GM18873 (cell line): ENCODE data around the gene ZFP36L2.
"Not testable (repeated sequence)": the region's sequence is repeated elsewhere in the genome, so short reads cannot be mapped to it uniquely, and the experiment has no call there.

ENCODE experiments used
- ATAC-seq: cut with Tn5 transposase; IDR thresholded peaks from one replicate; pipeline ENCODE4 v1.9.1; 2021; ENCODE audit warnings: mild to moderate bottlenecking, moderate library complexity, moderate number of reproducible peaks; ENCODE audit not compliant: unreplicated experiment, low FRiP score

ZFP36L2 gene

DNA sequence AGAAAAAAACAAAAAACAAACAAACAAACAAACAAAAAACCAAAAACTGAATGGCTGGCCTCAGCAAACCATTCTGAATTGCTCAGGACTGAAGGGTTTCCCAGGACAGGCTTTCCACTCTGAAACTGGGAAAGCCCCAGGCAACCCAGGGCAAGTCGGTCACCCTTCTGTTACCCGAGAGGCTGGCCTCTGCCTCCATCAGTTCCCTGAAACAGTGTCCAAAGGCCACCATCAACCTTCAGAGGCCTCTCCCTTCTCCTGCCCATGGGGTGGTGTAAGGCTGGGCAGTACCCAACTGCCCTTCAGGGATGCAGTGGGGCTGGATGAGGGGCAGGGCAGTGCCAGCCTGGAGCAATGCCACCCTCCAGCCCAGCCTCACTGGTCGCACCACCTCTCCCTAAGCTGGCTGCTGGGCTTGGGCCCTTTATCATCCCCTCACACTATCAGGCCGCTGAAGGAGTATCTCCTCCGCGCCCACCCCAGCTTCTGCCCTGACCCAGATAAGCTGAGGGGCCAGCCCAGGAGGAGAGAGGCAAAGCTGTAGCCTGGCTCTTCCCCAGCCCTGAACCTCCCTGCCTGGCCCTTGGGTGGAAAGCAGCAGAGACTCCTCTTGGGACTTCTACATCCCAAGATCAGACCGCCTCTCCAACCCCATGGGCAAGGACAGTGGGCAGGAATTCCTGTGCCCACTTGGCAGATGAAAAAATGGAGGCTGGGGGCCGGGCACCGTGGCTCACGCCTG lies 35.9 kb downstream of the ZFP36L2 start:
- no peak for ATAC-seq

DNA sequence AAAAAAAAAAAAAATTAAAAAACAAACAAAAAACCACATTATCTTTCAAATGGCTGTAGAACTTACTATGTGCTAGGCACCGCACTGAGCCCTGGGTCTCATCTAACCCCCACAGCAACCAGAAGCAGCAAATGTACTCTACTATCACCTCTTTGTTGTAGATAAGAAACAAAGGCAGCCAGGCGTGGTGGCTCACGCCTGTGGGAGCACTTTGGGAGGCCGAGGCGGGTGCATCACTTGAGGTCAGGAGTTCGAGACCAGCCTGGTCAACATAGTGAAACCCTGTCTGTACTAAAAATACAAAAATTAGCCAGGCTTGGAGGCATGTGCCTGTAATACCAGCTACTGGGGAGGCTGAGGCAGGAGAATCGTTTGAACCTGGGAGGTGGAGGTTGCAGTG lies 36.5 kb downstream of the ZFP36L2 start:
- ATAC-seq = not testable (repeated sequence)

DNA sequence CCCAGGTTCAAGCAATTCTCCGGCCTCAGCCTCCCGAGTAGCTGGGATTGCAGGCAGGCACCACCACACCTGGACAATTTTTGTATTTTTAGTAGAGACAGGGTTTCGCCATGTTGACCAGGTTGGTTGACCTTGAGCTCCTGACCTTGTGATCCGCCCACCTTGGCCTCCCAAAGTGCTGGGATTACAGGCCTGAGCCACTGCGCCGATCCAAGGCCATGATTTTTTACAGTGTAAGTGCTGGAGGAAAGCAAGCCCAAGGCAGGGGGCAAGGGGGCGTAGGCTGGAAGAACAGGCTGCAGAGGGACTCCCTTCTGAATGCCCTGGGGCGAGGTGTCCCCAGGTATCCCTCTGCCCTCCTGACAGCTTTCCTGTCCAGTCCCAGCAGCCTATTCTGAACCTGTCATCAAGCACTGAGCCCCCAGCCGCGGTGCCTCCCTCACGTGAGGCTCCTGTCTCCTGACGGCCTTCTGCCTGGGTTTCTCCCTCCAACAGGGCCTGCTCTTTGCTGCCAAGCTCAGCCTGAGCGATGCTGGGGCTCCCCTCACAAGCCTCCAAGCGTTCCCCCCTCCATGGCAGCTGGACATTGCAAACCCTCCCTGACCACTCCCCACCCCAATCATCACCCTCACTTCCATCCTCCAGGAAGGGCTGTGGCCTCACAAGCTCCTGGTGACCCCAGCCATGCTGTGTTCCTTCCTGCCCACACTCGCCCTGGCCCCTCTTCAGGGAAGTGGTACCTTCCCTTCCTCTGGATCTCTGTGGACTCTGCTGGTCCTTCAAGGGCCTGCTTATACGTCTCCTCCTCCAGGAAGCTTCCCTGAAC lies 37.6 kb downstream of the ZFP36L2 start:
- ATAC-seq = no peak

DNA sequence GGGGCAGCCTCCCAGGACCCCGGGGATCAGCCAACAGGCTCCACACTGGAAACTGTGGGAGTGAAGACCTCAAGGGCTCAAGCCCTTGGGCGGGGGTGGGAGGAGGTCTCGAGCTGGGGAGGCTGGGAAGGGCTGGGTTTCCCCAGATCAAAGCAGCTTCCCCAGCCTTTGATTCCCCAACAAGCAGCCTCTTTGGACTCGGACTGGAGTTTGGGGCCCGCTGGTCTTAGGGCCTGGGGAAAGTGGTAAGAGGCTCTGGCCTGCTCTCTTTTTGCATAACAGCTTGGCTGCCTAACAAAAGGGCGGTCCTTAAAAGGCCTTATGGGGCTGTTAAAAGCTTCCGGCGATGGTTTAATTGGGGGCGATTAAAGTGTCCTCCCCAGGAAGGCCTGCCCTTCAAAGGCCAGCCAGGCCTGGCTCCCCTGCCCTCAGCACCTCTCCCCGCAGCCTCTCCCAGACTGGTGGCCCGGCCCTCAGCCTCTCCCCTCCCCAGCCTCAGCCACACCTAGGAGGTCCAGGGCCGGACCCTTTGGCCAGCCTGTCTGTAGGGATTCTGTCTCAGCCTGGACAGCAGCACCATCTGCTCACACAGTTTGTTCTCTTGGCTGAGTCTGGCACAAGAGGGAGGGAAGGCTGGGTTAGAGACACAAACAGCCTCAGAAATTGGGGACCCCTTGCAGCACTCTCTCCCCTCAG lies 39.6 kb downstream of the ZFP36L2 start:
- ATAC-seq = no peak

DNA sequence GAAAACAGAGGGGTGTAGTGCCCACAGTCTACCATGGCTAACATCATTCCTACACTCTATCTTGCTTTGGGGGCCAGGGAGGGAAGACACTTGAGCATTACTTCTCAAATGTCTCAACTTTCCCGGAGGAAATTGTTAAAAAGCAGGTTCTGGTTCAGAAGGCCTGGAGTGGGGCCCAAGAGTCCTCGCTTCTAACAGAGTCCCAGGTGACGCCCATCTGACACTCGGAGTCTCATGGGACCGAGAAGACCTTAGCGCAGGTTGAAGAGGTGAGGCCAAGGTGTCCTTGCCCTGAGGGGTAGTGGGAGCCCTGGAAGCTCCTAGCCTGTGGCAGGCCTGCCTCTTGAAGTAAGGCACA lies 40.1 kb downstream of the ZFP36L2 start:
- ATAC-seq = no peak

DNA sequence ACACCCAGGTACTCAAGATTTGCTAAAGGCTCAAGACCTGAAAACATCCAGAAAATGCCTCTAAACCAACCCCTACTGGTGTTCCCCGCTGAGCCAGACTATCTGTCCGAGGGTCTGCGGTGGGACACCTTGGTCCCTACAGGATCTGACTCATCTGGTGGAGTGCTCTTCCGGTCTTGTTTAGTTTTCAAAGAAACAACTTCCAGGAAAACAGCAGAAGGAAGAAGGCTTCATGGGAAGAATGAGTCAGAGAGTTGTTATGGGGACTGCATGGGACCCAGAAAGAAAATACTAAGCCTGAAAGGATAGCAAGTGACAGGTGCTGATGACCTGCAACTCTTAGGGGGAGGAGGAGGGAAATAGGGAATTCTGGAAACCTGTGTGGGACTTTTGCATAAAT lies 41.3 kb downstream of the ZFP36L2 start:
- ATAC-seq = no peak

DNA sequence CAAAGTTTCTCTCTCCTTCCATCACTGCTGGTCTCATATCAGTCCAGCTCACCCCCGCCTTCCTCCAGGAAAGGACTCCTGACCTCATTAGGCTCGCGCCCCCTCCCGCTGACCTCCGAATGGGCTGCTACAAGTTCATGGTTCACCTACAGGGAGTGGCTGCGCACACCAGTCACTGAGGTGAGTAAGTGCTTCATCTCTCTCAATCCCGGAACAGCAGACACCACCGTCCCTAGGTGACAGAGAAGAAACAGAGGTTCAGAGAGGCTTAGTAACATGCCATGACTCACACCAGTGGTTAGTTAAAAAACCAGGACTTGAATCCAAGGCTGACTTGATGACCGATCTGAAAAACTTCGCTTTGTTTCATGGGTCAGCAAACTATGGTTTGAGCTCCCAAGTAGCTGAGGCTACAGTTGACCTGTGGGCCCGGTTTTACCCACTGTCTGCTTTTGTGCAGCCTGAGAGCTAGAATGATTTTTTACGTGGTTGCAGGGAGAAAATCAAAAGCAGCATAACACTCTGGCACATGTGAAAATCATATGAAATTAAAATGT lies 42.0 kb downstream of the ZFP36L2 start:
- no peak for ATAC-seq

DNA sequence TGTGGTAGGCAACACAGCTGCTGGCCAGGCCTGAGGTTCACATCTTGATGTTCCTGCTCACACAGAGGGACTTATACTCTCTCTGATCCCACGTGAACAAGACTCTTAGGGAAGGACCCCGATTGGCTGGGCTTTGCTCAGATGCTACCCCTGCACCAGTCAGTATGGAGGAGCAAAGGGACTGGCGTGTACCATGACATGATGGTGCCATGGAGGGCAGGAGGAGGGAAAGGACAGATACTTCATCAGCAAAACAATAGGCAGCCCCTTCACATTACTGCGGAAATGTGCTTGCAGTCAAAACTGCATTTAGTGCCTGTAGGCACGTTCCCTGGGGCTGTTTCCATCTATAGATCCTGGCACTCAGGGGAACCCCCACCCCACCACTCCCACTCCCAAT lies 42.7 kb downstream of the ZFP36L2 start:
- ATAC-seq = no peak

DNA sequence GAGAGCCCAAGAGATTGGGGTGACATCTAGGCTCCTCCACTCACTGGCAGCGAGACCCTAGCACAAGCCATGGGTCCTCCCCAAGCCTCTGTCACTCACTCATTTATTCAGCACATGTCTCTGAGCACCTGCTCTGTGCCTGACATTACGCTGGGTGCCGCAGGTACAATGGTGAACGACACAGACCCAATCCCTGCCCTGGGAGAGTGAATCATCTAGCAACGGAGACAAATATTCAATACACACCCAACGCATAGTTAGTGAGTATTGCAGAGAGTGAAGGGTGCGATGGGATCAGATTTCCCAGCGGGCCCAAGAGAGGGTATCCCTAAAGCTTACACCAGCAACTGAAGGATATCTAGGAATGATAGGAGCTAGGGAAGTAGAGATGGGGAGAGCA lies 45.5 kb downstream of the ZFP36L2 start:
- ATAC-seq = no peak

DNA sequence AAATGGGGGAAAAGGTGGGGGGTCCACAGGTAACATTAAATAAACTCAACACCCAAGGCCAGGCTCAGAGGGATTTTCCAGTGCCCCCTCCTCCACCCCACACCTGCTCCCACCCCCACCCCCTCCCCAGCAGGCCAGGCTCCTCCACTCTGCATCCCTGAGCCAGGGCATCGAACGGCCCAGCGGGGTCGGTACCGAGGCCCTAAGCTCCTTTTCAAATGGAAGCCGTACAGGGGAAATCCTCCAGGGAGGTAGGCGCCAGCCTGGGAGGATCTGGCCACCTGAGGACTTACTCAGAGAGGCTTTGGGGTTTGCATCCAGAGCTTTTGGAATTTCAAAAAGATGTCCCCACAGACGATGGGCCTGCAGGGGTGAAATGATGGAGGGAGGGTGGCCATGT lies 46.5 kb downstream of the ZFP36L2 start:
- ATAC-seq = no peak

DNA sequence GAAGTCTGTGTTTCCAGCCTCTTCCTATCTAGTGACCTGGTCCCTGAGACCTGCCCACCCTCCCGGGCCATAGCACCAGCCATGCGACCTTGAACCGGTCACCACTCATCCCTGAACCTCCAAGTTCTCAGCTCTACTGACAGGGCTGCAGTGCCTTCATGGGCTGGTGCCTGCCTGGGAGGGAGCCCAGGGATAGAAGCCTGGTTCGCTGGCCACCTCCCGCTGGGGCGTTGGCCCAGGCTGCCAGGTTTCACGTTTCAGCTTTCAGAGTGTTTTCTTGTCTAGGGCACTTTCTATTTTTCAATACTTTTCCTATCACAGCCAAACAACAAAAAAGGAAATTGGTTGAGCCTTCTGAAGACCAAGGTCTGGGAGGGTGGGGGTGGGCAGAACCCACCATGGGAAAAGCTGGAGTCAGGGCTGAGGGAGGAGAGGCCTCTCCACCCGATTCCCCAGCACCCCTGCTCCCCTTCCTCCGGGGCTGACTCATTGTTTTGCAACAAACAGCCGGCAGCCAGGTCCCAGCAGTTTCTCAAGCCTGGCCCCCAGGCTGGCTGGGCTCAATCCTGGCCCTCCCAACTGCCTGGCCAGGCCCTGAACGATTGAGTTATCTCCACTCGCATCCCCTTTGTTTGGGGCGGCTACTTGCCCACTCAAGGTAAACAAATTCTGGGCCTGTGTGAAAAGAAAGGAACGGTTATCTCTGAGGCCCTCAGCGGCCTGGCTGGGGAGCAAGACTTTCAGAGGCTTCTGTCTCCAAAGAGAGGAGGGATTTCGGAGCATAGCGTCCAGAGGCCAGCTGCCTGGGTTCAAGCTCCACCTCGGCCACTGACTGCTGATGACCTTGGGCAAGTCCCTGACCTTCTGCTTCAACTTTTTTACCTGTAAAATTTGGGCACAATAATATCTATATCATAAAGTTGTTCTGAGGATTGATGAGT lies 47.5 kb downstream of the ZFP36L2 start:
- ATAC-seq = no peak

DNA sequence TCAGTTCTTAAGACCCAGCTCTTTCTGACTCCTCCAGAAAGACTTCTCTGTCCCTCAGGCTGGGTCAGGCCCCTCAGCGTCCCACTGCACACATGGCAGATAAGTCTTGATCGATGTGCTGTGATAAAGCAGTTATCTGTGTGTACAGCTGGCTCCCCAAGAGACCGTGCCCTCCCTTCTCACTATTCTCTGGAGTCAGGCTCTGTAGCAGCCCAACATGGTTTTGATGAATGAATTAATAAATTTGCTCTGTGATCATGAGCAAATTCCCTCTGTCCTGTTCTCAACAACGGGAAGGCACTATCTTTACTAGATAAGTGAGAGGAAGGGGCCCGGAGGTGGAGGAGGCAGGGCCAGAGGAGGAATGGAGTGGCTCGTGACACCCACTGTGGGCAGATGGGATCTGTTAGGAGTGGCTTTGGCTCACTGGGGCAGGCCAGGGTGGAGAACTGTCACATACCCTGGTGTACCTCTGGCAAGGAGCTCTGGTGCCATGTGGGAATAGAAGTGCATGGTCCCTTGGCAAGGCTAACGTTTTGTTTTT lies 48.3 kb downstream of the ZFP36L2 start:
- no peak for ATAC-seq

DNA sequence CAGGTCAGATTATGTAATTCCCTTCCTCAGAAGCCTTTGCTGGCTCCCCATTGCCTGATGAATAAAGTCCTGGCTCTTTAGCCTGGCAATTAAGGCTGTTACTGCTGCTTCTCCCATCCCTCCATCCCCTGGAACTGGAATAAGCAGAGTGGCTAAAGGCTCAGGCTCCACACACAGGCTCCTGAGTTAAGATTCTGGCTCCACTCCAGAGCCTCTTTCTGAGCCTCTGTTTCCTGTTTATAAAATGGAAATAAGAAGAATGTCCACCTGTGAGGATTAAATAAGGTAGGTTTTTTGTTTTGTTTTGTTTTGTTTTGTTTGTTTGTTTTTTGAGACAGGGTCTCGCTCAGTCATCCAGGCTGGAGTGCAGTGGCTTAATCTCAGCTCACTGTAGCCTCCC lies 50.0 kb downstream of the ZFP36L2 start:
- ATAC-seq = no peak

DNA sequence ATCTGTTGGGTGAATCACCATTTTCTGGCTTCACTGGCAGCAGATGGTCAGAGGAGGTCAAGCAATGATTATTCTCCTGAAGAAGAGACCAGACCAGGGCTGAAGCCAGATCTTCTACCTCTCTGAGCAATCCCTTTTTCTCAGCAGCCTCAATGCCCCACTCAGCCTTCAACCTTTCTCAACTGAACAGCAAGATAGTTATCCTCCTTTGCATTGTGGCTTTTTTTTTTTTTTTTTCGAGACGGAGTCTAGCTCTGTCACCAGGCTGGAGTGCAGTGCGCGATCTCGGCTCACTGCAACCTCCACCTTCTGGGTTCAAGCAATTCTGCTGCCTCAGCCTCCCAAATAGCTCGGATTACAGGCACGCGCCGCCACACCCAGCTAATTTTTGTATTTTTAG lies 50.5 kb downstream of the ZFP36L2 start:
- ATAC-seq = no peak

DNA sequence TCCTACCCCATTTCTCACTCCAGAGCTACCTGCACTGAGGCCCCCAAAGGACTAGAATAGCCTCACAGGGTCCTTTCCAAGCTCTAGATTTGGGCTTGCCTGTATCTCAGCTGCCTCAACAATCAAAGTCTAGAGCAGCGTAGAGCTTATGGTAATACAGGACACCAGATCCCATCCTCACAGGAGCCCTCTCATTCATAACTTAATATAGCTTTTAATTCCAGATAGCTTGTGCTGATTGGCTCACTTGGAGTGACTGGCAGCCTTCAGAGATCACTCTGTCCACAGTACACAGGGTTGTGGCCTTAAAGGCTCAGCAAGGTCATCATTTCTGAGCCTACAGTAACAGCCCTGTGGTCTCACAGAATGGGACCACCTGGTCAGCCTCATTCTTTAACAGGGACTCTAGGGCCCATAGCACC lies 51.4 kb downstream of the ZFP36L2 start:
- no peak for ATAC-seq

DNA sequence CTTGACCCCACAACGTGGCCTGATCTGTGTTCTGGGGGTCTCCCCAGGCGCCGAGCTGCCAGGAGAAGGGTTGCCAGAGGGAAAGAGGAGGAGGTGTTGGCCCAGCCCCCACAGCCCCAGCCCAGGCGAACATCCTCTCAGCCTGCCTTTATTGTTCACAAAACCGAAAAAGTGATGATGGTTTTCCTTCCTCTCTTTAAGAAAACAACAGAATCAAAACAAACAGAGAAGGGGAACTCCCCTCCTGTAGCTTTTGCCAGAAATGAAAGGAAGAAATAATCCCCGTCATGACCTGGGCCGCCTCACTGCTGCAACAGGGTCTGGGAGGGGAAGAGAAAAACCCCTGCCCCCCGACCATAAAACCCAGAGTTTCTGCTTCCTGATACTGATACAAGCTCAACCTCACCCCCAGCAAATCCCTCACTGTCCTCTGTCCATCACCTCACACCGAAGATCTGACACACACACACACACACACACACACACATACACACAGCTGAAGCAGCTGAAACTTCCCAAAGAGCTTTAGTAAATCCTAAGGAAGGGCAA lies 52.0 kb downstream of the ZFP36L2 start:
- peak; percentile 80 for ATAC-seq
